ENCODE measurements around the gene PTPRB. TPM values are rescaled to one million over a fixed set of nuclear protein-coding genes. Genes with fewer than 3 reads are reported as not detected.

The PTPRB gene
- total RNA-seq, 1 experiment from 2014 or later: 0.17 TPM

DNA sequence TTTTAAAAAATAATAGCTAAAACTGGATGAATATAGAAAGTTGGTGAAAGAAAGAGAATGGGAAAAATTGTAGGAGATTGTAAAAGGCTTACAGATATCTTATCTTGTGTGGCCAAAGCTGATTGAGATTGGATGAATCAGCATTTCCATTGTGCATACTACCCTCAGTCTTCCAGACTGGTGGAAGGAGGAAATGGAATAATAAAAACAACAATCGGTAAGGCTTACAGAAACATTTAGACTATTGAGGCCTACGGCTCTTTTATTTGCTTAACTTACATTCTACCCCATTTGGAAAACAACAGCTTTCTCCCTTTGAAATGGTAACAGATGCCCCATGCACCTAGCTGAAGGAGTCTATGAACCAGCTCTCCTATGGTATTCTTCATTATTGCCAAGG is 129.8 kb downstream of the PTPRB start:
- no peak for DNase-seq (ENCODE audit: low read depth, low spot score)
- no peak overlapping the region for H3K4me2 ChIP-seq (ENCODE audit: low read length)
- no peaks in the 10 kb centered on the region for H3K4me1 ChIP-seq (ENCODE audit: control insufficient read depth in 1 of 2, insufficient read depth in 2 of 2, low read length in 2 of 2)
- peaks cover 24% of the 10 kb centered on the region for H3K79me2 ChIP-seq (ENCODE audit: insufficient read depth, low read length)
- no peaks in the 10 kb centered on the region for H3K9me2 ChIP-seq (ENCODE audit: insufficient read depth)
- H3K27me3 ChIP-seq (ENCODE audit: insufficient read depth, low read length): no peaks in the 10 kb centered on the region
- CTCF ChIA-PET: no interaction called here
- no TSS peak for BruUV-seq (replicated peaks)
- no peak overlapping the region for H3K9ac ChIP-seq (ENCODE audit: low read length)
- TF ChIP-seq, protein P1, sequence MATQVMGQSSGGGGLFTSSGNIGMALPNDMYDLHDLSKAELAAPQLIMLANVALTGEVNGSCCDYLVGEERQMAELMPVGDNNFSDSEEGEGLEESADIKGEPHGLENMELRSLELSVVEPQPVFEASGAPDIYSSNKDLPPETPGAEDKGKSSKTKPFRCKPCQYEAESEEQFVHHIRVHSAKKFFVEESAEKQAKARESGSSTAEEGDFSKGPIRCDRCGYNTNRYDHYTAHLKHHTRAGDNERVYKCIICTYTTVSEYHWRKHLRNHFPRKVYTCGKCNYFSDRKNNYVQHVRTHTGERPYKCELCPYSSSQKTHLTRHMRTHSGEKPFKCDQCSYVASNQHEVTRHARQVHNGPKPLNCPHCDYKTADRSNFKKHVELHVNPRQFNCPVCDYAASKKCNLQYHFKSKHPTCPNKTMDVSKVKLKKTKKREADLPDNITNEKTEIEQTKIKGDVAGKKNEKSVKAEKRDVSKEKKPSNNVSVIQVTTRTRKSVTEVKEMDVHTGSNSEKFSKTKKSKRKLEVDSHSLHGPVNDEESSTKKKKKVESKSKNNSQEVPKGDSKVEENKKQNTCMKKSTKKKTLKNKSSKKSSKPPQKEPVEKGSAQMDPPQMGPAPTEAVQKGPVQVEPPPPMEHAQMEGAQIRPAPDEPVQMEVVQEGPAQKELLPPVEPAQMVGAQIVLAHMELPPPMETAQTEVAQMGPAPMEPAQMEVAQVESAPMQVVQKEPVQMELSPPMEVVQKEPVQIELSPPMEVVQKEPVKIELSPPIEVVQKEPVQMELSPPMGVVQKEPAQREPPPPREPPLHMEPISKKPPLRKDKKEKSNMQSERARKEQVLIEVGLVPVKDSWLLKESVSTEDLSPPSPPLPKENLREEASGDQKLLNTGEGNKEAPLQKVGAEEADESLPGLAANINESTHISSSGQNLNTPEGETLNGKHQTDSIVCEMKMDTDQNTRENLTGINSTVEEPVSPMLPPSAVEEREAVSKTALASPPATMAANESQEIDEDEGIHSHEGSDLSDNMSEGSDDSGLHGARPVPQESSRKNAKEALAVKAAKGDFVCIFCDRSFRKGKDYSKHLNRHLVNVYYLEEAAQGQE (IDR thresholded peaks at IDR 0.05; ENCODE audit: low read depth): no peak
- TF ChIP-seq FOSL1 (IDR thresholded peaks at IDR 0.05; ENCODE audit: low read depth): 0 out of 2 replicates have a peak, but pooled peaks have one; percentile 8
- no peaks in the 10 kb centered on the region for H3K9me3 ChIP-seq (ENCODE audit: control insufficient read depth in 1 of 2, insufficient read depth in 1 of 2, low read depth in 1 of 2, low read length in 2 of 2)
- no peaks in the 10 kb centered on the region for H4K20me1 ChIP-seq (ENCODE audit: insufficient read depth)
- RAD21 ChIA-PET (ENCODE audit: low non-redundant PET in 1 of 2, low total read pairs in 2 of 2, uncharacterized antibody in 2 of 2, unreplicated experiment in 2 of 2): no interaction called here
- H3K27ac ChIP-seq (ENCODE audit: low read depth, low read length): no peak overlapping the region
- no peak overlapping the region for H3K4me3 ChIP-seq (replicated peaks in 1 of 2; ENCODE audit: low read depth in 1 of 2, low read length in 2 of 2)
- ATAC-seq: no peak
- intact Hi-C loops (cut with micrococcal nuclease): no loop called here
- POLR2A ChIA-PET: no interaction called here
- no peak overlapping the region for H2AFZ ChIP-seq (ENCODE audit: low read depth, low read length, poor library complexity, severe bottlenecking)
- peaks cover 0 to 4% of the 10 kb centered on the region in 2 experiments; a peak in 1 of 4 replicates for H3K36me3 ChIP-seq (ENCODE audit: control insufficient read depth in 1 of 2, insufficient read depth in 2 of 2, low read length in 2 of 2)

DNA sequence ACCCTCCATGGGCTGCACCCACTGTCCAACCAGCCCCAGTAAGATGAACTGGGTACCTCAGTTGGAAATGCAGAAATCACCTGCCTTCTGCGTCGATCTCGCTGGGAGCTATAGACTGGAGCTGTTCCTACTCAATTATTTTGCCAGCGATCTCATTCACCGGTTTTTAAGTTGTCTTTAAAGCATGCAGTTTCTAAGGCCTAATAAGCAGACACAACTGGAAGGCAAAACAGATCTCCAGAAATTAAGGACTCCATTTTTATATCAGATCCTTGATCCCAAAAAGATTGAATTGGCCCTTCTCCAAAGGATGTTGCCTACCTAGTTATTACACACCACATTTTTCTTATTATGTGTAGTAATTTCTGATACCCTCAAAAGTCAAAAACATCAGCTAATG is 139.7 kb downstream of the PTPRB start:
- Histone ChIP-seq H2AFZ (ENCODE audit: low read depth, low read length, poor library complexity, severe bottlenecking) (no peak overlapping the region), H4K20me1 (ENCODE audit: insufficient read depth) (no peaks in the 10 kb centered on the region), H3K27me3 (ENCODE audit: insufficient read depth, low read length) (no peaks in the 10 kb centered on the region), H3K9ac (ENCODE audit: low read length) (no peak overlapping the region), H3K9me2 (ENCODE audit: insufficient read depth) (no peaks in the 10 kb centered on the region), H3K9me3 (ENCODE audit: control insufficient read depth in 1 of 2, insufficient read depth in 1 of 2, low read depth in 1 of 2, low read length in 2 of 2) (peaks cover 0 to 5% of the 10 kb centered on the region in 2 experiments; a peak in 3 of 4 replicates), H3K36me3 (ENCODE audit: control insufficient read depth in 1 of 2, insufficient read depth in 2 of 2, low read length in 2 of 2) (no peaks in the 10 kb centered on the region), H3K4me1 (ENCODE audit: control insufficient read depth in 1 of 2, insufficient read depth in 2 of 2, low read length in 2 of 2) (no peaks in the 10 kb centered on the region), H3K79me2 (ENCODE audit: insufficient read depth, low read length) (peaks cover 23% of the 10 kb centered on the region), H3K4me2 (ENCODE audit: low read length) (no peak overlapping the region), H3K27ac (ENCODE audit: low read depth, low read length) (no peak overlapping the region), H3K4me3 (replicated peaks in 1 of 2; ENCODE audit: low read depth in 1 of 2, low read length in 2 of 2) (no peak overlapping the region)
- intact Hi-C loops (cut with micrococcal nuclease): no loop called here
- no TSS peak for BruUV-seq (replicated peaks)
- ATAC-seq (no peak), DNase-seq (ENCODE audit: low read depth, low spot score) (no peak)
- ChIA-PET POLR2A (no interaction called here), CTCF (no interaction called here), RAD21 (ENCODE audit: low non-redundant PET in 1 of 2, low total read pairs in 2 of 2, uncharacterized antibody in 2 of 2, unreplicated experiment in 2 of 2) (no interaction called here)
- TF ChIP-seq EZH2phosphoT487 (IDR thresholded peaks at IDR 0.05; ENCODE audit: borderline replicate concordance): no peak
- no peak for TF ChIP-seq EZH2 (IDR thresholded peaks at IDR 0.05)
- TF ChIP-seq, protein P2, sequence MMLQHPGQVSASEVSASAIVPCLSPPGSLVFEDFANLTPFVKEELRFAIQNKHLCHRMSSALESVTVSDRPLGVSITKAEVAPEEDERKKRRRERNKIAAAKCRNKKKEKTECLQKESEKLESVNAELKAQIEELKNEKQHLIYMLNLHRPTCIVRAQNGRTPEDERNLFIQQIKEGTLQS (IDR thresholded peaks at IDR 0.05): no peak
- no peak for TF ChIP-seq RAD21 (IDR thresholded peaks at IDR 0.05; ENCODE audit: low read depth)
- no peak for TF ChIP-seq ZNF274 (IDR thresholded peaks at IDR 0.05; ENCODE audit: low read depth, low read length)
- no peak for TF ChIP-seq ELF1 (IDR thresholded peaks at IDR 0.05; ENCODE audit: borderline replicate concordance, low read depth)
- no peak for TF ChIP-seq ZFX (IDR thresholded peaks at IDR 0.05)
- no peak for TF ChIP-seq EGR1 (IDR thresholded peaks at IDR 0.05; ENCODE audit: low read depth)
- no peak for TF ChIP-seq POLR2A (IDR thresholded peaks at IDR 0.05; ENCODE audit: borderline replicate concordance, extremely low read depth, insufficient read depth, insufficient read length)
- TF ChIP-seq SRF (IDR thresholded peaks at IDR 0.05; ENCODE audit: low read depth): no peak
- TF ChIP-seq POLR2AphosphoS5 (IDR thresholded peaks at IDR 0.05; ENCODE audit: low read depth, low read length): no peak
- TF ChIP-seq CBX3 (IDR thresholded peaks at IDR 0.05; ENCODE audit: low read depth): no peak
- no peak for TF ChIP-seq FOSL1 (IDR thresholded peaks at IDR 0.05; ENCODE audit: low read depth)
- TF ChIP-seq, protein P3, sequence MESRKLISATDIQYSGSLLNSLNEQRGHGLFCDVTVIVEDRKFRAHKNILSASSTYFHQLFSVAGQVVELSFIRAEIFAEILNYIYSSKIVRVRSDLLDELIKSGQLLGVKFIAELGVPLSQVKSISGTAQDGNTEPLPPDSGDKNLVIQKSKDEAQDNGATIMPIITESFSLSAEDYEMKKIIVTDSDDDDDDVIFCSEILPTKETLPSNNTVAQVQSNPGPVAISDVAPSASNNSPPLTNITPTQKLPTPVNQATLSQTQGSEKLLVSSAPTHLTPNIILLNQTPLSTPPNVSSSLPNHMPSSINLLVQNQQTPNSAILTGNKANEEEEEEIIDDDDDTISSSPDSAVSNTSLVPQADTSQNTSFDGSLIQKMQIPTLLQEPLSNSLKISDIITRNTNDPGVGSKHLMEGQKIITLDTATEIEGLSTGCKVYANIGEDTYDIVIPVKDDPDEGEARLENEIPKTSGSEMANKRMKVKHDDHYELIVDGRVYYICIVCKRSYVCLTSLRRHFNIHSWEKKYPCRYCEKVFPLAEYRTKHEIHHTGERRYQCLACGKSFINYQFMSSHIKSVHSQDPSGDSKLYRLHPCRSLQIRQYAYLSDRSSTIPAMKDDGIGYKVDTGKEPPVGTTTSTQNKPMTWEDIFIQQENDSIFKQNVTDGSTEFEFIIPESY (IDR thresholded peaks at IDR 0.05; ENCODE audit: extremely low read depth, insufficient replicate concordance, low read length): no peak
